Epithelial cell of esophagus (primary cell): Measurements from ENCODE around the gene TMEM204.

Source experiments
- DNase-seq: peaks from one replicate; pipeline ENCODE4 v3.0.0; 2010; ENCODE audit warnings: low read depth
- H3K4me3 ChIP-seq: 2 replicates; pipeline ENCODE4 v1.5.1; 2011; ENCODE audit warnings: mild to moderate bottlenecking, low read length, control low read depth
- CTCF ChIP-seq: IDR thresholded peaks from 2 replicates; pipeline ENCODE4 v1.5.1; 2011; ENCODE audit warnings: low read depth, mild to moderate bottlenecking, low read length, control low read depth, inconsistent platforms; ENCODE audit not compliant: insufficient read depth; ENCODE audit errors: missing control alignments

The TMEM204 gene

GRCh38 chr16:1550696-1551095 is 17.2 kb downstream of the TMEM204 start:
- no peak overlapping the region for H3K4me3 ChIP-seq
- DNase-seq: no peak
- no peak for TF ChIP-seq CTCF

- H3K4me3 ChIP-seq: no peak overlapping the region
- no peak for TF ChIP-seq CTCF
- DNase-seq: no peak
Measured at GRCh38 chr16:1551166-1551565, 17.7 kb downstream of the TMEM204 start.

GRCh38 chr16:1552129-1552528 is 18.7 kb downstream of the TMEM204 start:
- no peak for TF ChIP-seq CTCF
- DNase-seq: no peak
- no peak overlapping the region for H3K4me3 ChIP-seq

- DNase-seq: no peak
- no peak for TF ChIP-seq CTCF
Measured at GRCh38 chr16:1553946-1554825, 20.7 kb downstream of the TMEM204 start.

GRCh38 chr16:1554826-1555445 is 21.5 kb downstream of the TMEM204 start:
- no peak for TF ChIP-seq CTCF
- H3K4me3 ChIP-seq: no peak overlapping the region
- no peak for DNase-seq

More at GRCh38 chr16:1553946-1554825, 20.7 kb downstream of the TMEM204 start:
- H3K4me3 ChIP-seq: no peak overlapping the region

- no peak overlapping the region for H3K4me3 ChIP-seq
- no peak for DNase-seq
- TF ChIP-seq CTCF: no peak
Measured at GRCh38 chr16:1556254-1556653, 22.8 kb downstream of the TMEM204 start.
